B cell (primary cell): Measurements from ENCODE around the gene ELMO1. TPM values are rescaled to one million over a fixed set of nuclear protein-coding genes. Genes with fewer than 3 reads are reported as not detected.

ENCODE experiments used
- ATAC-seq: fragments of 200-7000 bp; cut with Tn5 transposase; one replicate; pipeline ENCODE4 v1.10.0; 2021; ENCODE audit warnings: low read depth, mild to moderate bottlenecking, moderate number of reproducible peaks, moderate library complexity
- CTCF ChIA-PET: fragments of 350-600 bp; sonication (Branson Sonifier 250); formaldehyde crosslinking; loops from one replicate; lab custom pipeline; 2021; ENCODE audit warnings: antibody characterized with exemption, inconsistent platforms; lab: Charles Lee
- POLR2A ChIA-PET: fragments of 350-600 bp; sonication (Branson Sonifier 250); formaldehyde crosslinking; loops from one replicate; lab custom pipeline; 2021; ENCODE audit warnings: antibody characterized with exemption; lab: Charles Lee
- DNase-seq: peaks from one replicate; pipeline ENCODE4 v3.0.0; 2013
- H2AFZ ChIP-seq: 2 replicates; pipeline ENCODE4 v1.6.1; 2012; ENCODE audit warnings: mild to moderate bottlenecking, low read depth, low read length; ENCODE audit not compliant: insufficient read depth, poor library complexity, severe bottlenecking
- H3K27ac ChIP-seq, 2 donors: 1 replicate in 1 of 2; 2 replicates in 1 of 2; pipeline ENCODE4 v1.5.1; 2012 to 2013; ENCODE audit warnings: low read length in 2 of 2, mild to moderate bottlenecking in 2 of 2, moderate library complexity in 1 of 2
- H3K27me3 ChIP-seq, 4 experiments: fragments of 200-600 bp in 1 of 4; sonication (generic) in 1 of 4; replicated peaks in 1 of 4; 1 replicate in 2 of 4; 2 replicates in 2 of 4; pipeline versions ENCODE4 v1.6.1 to v1.7.0; 2013 to 2016; ENCODE audit warnings: low read length in 3 of 4, mild to moderate bottlenecking in 2 of 4, mixed read lengths in 1 of 4, moderate library complexity in 1 of 4; ENCODE audit not compliant: insufficient read depth in 4 of 4, control insufficient read depth in 3 of 4; ENCODE audit errors: control extremely low read depth in 1 of 4
- H3K36me3 ChIP-seq, 2 experiments: replicated peaks in 1 of 2; 1 replicate in 1 of 2; 2 replicates in 1 of 2; pipeline versions ENCODE4 v1.6.1 to v1.7.1; 2013; ENCODE audit warnings: low read length in 1 of 2; ENCODE audit not compliant: insufficient read depth in 2 of 2, control insufficient read depth in 1 of 2; ENCODE audit errors: control extremely low read depth in 1 of 2, extremely low read depth in 1 of 2
- H3K4me1 ChIP-seq, 2 donors: fragments of 200-600 bp in 1 of 2; sonication (generic) in 1 of 2; 1 replicate in 1 of 2; 2 replicates in 1 of 2; pipeline versions ENCODE4 v1.5.1 to v1.6.1; 2013 to 2017; ENCODE audit warnings: low read length in 2 of 2; ENCODE audit not compliant: control insufficient read depth in 2 of 2, insufficient read depth in 2 of 2
- H3K4me2 ChIP-seq: replicated peaks from 2 replicates; pipeline ENCODE3; 2012; ENCODE audit warnings: mild to moderate bottlenecking, low read depth, low read length; ENCODE audit not compliant: poor library complexity, severe bottlenecking
- H3K4me3 ChIP-seq, 5 experiments: fragments of 200-600 bp in 1 of 5; sonication (generic) in 1 of 5; 1 replicate in 3 of 5; 2 replicates in 2 of 5; pipeline versions ENCODE4 v1.5.1 to v1.7.0; 2011 to 2016; ENCODE audit warnings: low read length in 4 of 5, mild to moderate bottlenecking in 4 of 5, low read depth in 2 of 5, control low read depth in 1 of 5, moderate library complexity in 1 of 5; ENCODE audit not compliant: insufficient read depth in 1 of 5; ENCODE audit errors: control extremely low read depth in 1 of 5, extremely low read depth in 1 of 5
- H3K79me2 ChIP-seq: fragments of 200-600 bp; sonication (generic); one replicate; pipeline ENCODE4 v1.6.0; 2016; ENCODE audit warnings: low read length; ENCODE audit not compliant: control insufficient read depth, insufficient read depth
- H3K9ac ChIP-seq: fragments of 200-600 bp; sonication (generic); 2 replicates; pipeline ENCODE4 v1.6.1; 2017; ENCODE audit warnings: mild to moderate bottlenecking, low read length, moderate library complexity
- H3K9me3 ChIP-seq, 3 donors: one replicate each; pipeline versions ENCODE4 v1.6.1 to v1.7.1; 2013; ENCODE audit warnings: low read length in 2 of 3; ENCODE audit not compliant: control insufficient read depth in 2 of 3, insufficient read depth in 1 of 3; ENCODE audit errors: control extremely low read depth in 1 of 3
- H4K20me1 ChIP-seq: 2 replicates; pipeline ENCODE4 v1.6.0; 2012; ENCODE audit warnings: mild to moderate bottlenecking, low read length; ENCODE audit not compliant: insufficient read depth, control insufficient read depth, poor library complexity, severe bottlenecking
- H3K27ac Mint-ChIP-seq: one replicate; pipeline ENCODE4 v1.8.0; 2021; ENCODE audit warnings: mixed read lengths
- H3K27me3 Mint-ChIP-seq: one replicate; pipeline ENCODE4 v1.8.0; 2021; ENCODE audit warnings: mixed read lengths
- H3K4me1 Mint-ChIP-seq: one replicate; pipeline ENCODE4 v1.8.0; 2021; ENCODE audit warnings: mixed read lengths
- H3K4me3 Mint-ChIP-seq: one replicate; pipeline ENCODE4 v1.8.0; 2021; ENCODE audit warnings: mixed read lengths
- H3K9me3 Mint-ChIP-seq: one replicate; pipeline ENCODE4 v1.8.0; 2022; ENCODE audit warnings: mixed read lengths; ENCODE audit not compliant: insufficient read depth
- CTCF ChIP-seq: fragments of 200-600 bp; IDR thresholded peaks from one replicate; pipeline ENCODE4 v1.8.0; 2022; ENCODE audit warnings: antibody characterized with exemption, mild to moderate bottlenecking
- EZH2 ChIP-seq: IDR thresholded peaks from 2 replicates; pipeline ENCODE4 v1.6.1; 2012; ENCODE audit warnings: borderline replicate concordance, low read depth, mild to moderate bottlenecking, moderate library complexity, low read length; ENCODE audit not compliant: insufficient read depth, poor library complexity, severe bottlenecking
- WGBS: methylation state at CpG from one replicate; pipeline ENCODE4 v1.1.5; 2013; ENCODE audit warnings: missing lambda C conversion rate; ENCODE audit not compliant: insufficient coverage; 5-methylcytosine and 5-hydroxymethylcytosine counted together
- intact Hi-C: fragments of 100-400 bp; cut with micrococcal nuclease; formaldehyde crosslinking; loops from one replicate; pipeline ENCODE4 v1.10.0; 2022
- polyA plus RNA-seq: library from polyadenylated mRNA; depleted of rRNA; stranded (reverse); fragments of >200 nt; gene quantifications from 2 replicates; pipeline ENCODE4 v1.2.3, GENCODE V29; 2012
- total RNA-seq, 2 donors: library from RNA; stranded (reverse); fragments of 120-200 nt in 1 of 2; gene quantifications; 1 replicate in 1 of 2; 2 replicates in 1 of 2; pipeline versions ENCODE4 v1.2.3 to v1.2.4, GENCODE V29; 2013 to 2022

The ELMO1 gene
- total and polyA plus RNA-seq, 2 donors (not counting 1 experiment from before 2014, with no cell fraction given), result 44.7 to 177 TPM

- H2AFZ ChIP-seq, result no peak overlapping the region
- H3K27ac ChIP-seq, result no peak overlapping the region
- intact Hi-C loops, result no loop called here
- Mint-ChIP-seq H3K27me3 (no peaks in the 10 kb centered on the region), H3K4me1 (peaks cover 29% of the 10 kb centered on the region), H3K27ac (no peak overlapping the region), H3K9me3 (no peaks in the 10 kb centered on the region), H3K4me3 (no peak overlapping the region)
- H3K9me3 ChIP-seq, result no peaks in the 10 kb centered on the region
- H3K4me3 ChIP-seq, result no peak overlapping the region
- TF ChIP-seq EZH2 (no peak), CTCF (no peak)
- ChIA-PET POLR2A (no interaction called here), CTCF (no interaction called here)
- no CpG with 5 or more reads among the region's 3 CpGs for WGBS
- no peak overlapping the region for H3K4me2 ChIP-seq
- H3K36me3 ChIP-seq, result peaks cover 0 to 2% of the 10 kb centered on the region in 2 experiments
- peaks cover 3% of the 10 kb centered on the region in 2 donors for H3K4me1 ChIP-seq
- no peaks in the 10 kb centered on the region for H3K27me3 ChIP-seq
- H3K9ac ChIP-seq, result no peak overlapping the region
- DNase-seq (no peak), ATAC-seq (no peak)
- H4K20me1 ChIP-seq, result peaks cover 64% of the 10 kb centered on the region
- H3K79me2 ChIP-seq, result peaks cover 82% of the 10 kb centered on the region
These were observed 82.2 kb downstream of the ELMO1 start for GRCh38 chr7:37366445-37366844.

- H3K4me2 ChIP-seq, result no peak overlapping the region
- no peak overlapping the region for H3K27ac ChIP-seq
- H3K27me3 ChIP-seq, result no peaks in the 10 kb centered on the region
- ATAC-seq (no peak), DNase-seq (no peak)
- H3K4me3 ChIP-seq, result no peak overlapping the region
- peaks cover 65% of the 10 kb centered on the region for H4K20me1 ChIP-seq
- TF ChIP-seq EZH2, result no peak
- no peak for TF ChIP-seq CTCF
- no peak overlapping the region for H3K4me3 Mint-ChIP-seq
- ChIA-PET POLR2A (interaction anchor here (0.6 kb wide), 1 partner anchor 1536 kb away, joined by 4 read pairs; no protein-coding TSS in a partner anchor), CTCF (interaction anchor here (1.0 to 1.1 kb wide), 2 partner anchors 11 to 70 kb away, joined by 3 read pairs; no protein-coding TSS in a partner anchor)
- peaks cover 3% of the 10 kb centered on the region in 2 donors for H3K4me1 ChIP-seq
- 76% methylated on average over 2 of the region's 4 CpGs for WGBS
- no peak overlapping the region for H2AFZ ChIP-seq
- H3K27me3 Mint-ChIP-seq, result no peaks in the 10 kb centered on the region
- intact Hi-C loops, result no loop called here
- no peak overlapping the region for H3K9ac ChIP-seq
- H3K79me2 ChIP-seq, result peaks cover 77% of the 10 kb centered on the region
- H3K9me3 ChIP-seq, result no peaks in the 10 kb centered on the region
- H3K4me1 Mint-ChIP-seq, result peaks cover 27% of the 10 kb centered on the region
- H3K36me3 ChIP-seq, result peaks cover 0 to 2% of the 10 kb centered on the region in 2 experiments
- no peaks in the 10 kb centered on the region for H3K9me3 Mint-ChIP-seq
- no peak overlapping the region for H3K27ac Mint-ChIP-seq
These were observed 83.3 kb downstream of the ELMO1 start for GRCh38 chr7:37365405-37365804.
